Panc1 (cell line): Measurements from ENCODE around the gene SLC3A2. TPM values are rescaled to one million over a fixed set of nuclear protein-coding genes. Genes with fewer than 3 reads are reported as not detected.

Source experiments
- ATAC-seq: fragments of 200-7000 bp; cut with Tn5 transposase; 2 replicates; pipeline ENCODE4 v1.9.1; 2020; ENCODE audit warnings: mild to moderate bottlenecking, moderate library complexity
- BruUV-seq: library from RNA; stranded (reverse); fragments of 400-500 nt; replicated peaks from 2 replicates; lab custom pipeline; 2021; lab: Mats Ljungman, UMichigan
- CTCF ChIA-PET: fragments of 300-600 bp; sonication (Branson Sonifier 250); formaldehyde crosslinking; loops from one replicate; lab custom pipeline; 2022; ENCODE audit warnings: antibody characterized with exemption; lab: Charles Lee
- POLR2A ChIA-PET: fragments of 300-600 bp; sonication (Branson Sonifier 250); formaldehyde crosslinking; loops from one replicate; lab custom pipeline; 2022; ENCODE audit warnings: antibody characterized with exemption; lab: Charles Lee
- DNase-seq: peaks from one replicate; pipeline ENCODE4 v3.0.0-alpha.2; 2010; ENCODE audit warnings: low read depth, low spot score
- H3K27ac ChIP-seq: 2 replicates; pipeline ENCODE4 v1.5.1; 2011; ENCODE audit warnings: mild to moderate bottlenecking, low read length, inconsistent platforms
- H3K27me3 ChIP-seq: fragments of 200-500 bp; sonication (Bioruptor generic); 2 replicates; pipeline ENCODE4 v1.6.0; 2014; ENCODE audit warnings: low read length, inconsistent platforms; ENCODE audit not compliant: control insufficient read depth, insufficient read depth
- H3K36me3 ChIP-seq: fragments of 200-500 bp; sonication (Bioruptor generic); 2 replicates; pipeline ENCODE4 v1.5.1; 2014; ENCODE audit warnings: inconsistent platforms, mild to moderate bottlenecking, low read length, moderate library complexity; ENCODE audit not compliant: control insufficient read depth, insufficient read depth
- H3K4me1 ChIP-seq: 2 replicates; pipeline ENCODE4 v1.5.1; 2011; ENCODE audit warnings: inconsistent platforms, mild to moderate bottlenecking, low read length, moderate library complexity; ENCODE audit not compliant: control insufficient read depth, insufficient read depth
- H3K4me3 ChIP-seq, 2 experiments: 2 replicates each; pipeline ENCODE4 v1.5.1; 2011 to 2012; ENCODE audit warnings: low read depth in 2 of 2, low read length in 2 of 2, mild to moderate bottlenecking in 2 of 2, inconsistent platforms in 1 of 2, moderate library complexity in 1 of 2
- H3K9me3 ChIP-seq: fragments of 200-500 bp; sonication (Bioruptor generic); 2 replicates; pipeline ENCODE4 v1.5.1; 2014; ENCODE audit warnings: low read depth, mild to moderate bottlenecking, inconsistent platforms, low read length, moderate library complexity; ENCODE audit not compliant: control insufficient read depth, insufficient read depth
- POLR2AphosphoS5 ChIP-seq: IDR thresholded peaks from 2 replicates; pipeline ENCODE4 v1.6.1; 2012; ENCODE audit warnings: mild to moderate bottlenecking, low read depth, low read length, moderate library complexity
- REST ChIP-seq, 2 experiments: IDR thresholded peaks; 2 replicates each; pipeline ENCODE4 v1.6.1; 2011 to 2012; ENCODE audit warnings: low read depth in 2 of 2, control low read depth in 1 of 2, low read length in 1 of 2, mild to moderate bottlenecking in 1 of 2, moderate library complexity in 1 of 2; ENCODE audit not compliant: insufficient read depth in 1 of 2
- SIN3A ChIP-seq: IDR thresholded peaks from 2 replicates; pipeline ENCODE4 v1.6.1; 2012; ENCODE audit warnings: low read depth, mild to moderate bottlenecking, low read length, moderate library complexity, borderline replicate concordance; ENCODE audit not compliant: insufficient read depth
- TCF7L2 ChIP-seq: IDR thresholded peaks from 2 replicates; pipeline ENCODE4 v1.6.1; 2011; ENCODE audit warnings: mild to moderate bottlenecking, low read depth, low read length, inconsistent platforms
- in situ Hi-C: cut with HindIII; loops from 2 replicates; pipeline ENCODE4 v1.10.0; 2016; ENCODE audit warnings: low sequenced_read_pairs, low pct_unique_long_range_greater_than_20kb
- intact Hi-C: fragments of 100-400 bp; cut with micrococcal nuclease; formaldehyde crosslinking; loops from one replicate; pipeline ENCODE4 v1.10.0; 2022; ENCODE audit not compliant: unreplicated experiment
- total RNA-seq: library from RNA; stranded (reverse); gene quantifications from one replicate; pipeline ENCODE4 v1.2.1, GENCODE V29; 2021; ENCODE audit not compliant: unreplicated experiment
- TF ChIP-seq, protein P1 (sequence below): fragments of 450-650 bp; IDR thresholded peaks from 2 replicates; pipeline ENCODE4 v1.5.1; 2017; ENCODE audit warnings: mild to moderate bottlenecking

Gene SLC3A2
- total RNA-seq, 1 experiment from 2014 or later = 184 TPM

- in situ Hi-C loops = no loop called here
- H3K27me3 ChIP-seq = 0 out of 2 replicates have a peak, but pooled peaks cover 2% of the 10 kb centered on the region
- ATAC-seq = no peak
- H3K27ac ChIP-seq = no peak overlapping the region
- TF ChIP-seq SIN3A (no peak), TCF7L2 (no peak), POLR2AphosphoS5 (no peak), REST (IDR thresholded peaks at IDR 0.05; ENCODE audit: insufficient read depth in 1 of 2, low read depth in 2 of 2, low read length in 1 of 2) (no peak)
- TF ChIP-seq, protein P1, sequence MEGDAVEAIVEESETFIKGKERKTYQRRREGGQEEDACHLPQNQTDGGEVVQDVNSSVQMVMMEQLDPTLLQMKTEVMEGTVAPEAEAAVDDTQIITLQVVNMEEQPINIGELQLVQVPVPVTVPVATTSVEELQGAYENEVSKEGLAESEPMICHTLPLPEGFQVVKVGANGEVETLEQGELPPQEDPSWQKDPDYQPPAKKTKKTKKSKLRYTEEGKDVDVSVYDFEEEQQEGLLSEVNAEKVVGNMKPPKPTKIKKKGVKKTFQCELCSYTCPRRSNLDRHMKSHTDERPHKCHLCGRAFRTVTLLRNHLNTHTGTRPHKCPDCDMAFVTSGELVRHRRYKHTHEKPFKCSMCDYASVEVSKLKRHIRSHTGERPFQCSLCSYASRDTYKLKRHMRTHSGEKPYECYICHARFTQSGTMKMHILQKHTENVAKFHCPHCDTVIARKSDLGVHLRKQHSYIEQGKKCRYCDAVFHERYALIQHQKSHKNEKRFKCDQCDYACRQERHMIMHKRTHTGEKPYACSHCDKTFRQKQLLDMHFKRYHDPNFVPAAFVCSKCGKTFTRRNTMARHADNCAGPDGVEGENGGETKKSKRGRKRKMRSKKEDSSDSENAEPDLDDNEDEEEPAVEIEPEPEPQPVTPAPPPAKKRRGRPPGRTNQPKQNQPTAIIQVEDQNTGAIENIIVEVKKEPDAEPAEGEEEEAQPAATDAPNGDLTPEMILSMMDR = no peak
- no peak for DNase-seq
- H3K4me1 ChIP-seq = peaks cover 7% of the 10 kb centered on the region; the same call in 1 of the 2 replicates
- BruUV-seq = no TSS peak
- ChIA-PET POLR2A (no interaction called here), CTCF (interaction anchor here (0.5 kb wide), 1 partner anchor 16 kb away, joined by 5 read pairs; no protein-coding TSS in a partner anchor)
- H3K4me3 ChIP-seq = no peak overlapping the region
- no peaks in the 10 kb centered on the region for H3K36me3 ChIP-seq
- intact Hi-C loops = no loop called here
- H3K9me3 ChIP-seq = no peaks in the 10 kb centered on the region
Measured at GRCh38 chr11:62919898-62920640, 39.4 kb downstream of the SLC3A2 start.

DNA sequence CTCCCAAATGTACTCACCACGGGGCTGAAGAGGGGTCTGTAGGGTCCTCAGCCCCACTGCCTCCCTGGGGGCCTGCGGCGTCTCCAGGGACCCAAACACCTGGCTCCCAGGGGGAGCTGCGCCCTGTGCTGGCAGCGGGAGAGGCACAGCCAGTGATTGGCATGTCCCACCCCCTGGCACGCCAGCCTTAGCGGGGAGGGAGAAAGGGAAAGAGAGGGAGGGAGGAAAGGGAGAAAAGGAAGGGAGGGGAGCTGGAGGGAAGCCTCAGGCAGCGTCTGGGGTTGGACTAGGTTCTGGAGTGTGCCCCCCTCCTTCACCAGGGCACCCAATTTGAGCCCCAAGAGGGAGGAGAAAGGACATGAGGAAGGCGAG, 40.5 kb downstream of the SLC3A2 start, which contains the start of gene CHRM1:
TSS of gene CHRM1 (minus strand) at position 163 of the 372 bp plus-strand sequence. CDS start 10,263 bp downstream, outside the sequence.
- no peaks in the 10 kb centered on the region for H3K9me3 ChIP-seq
- intact Hi-C loops = no loop called here
- H3K4me1 ChIP-seq = peaks cover 7% of the 10 kb centered on the region; the same call in 1 of the 2 replicates
- no peak for DNase-seq
- POLR2A ChIA-PET = no interaction called here
- ATAC-seq = peak; percentile 55
- no TSS peak for BruUV-seq
- H3K27me3 ChIP-seq = 0 out of 2 replicates have a peak, but pooled peaks cover 2% of the 10 kb centered on the region
- no peaks in the 10 kb centered on the region for H3K36me3 ChIP-seq
- in situ Hi-C loops = no loop called here
- no peak within 1 kb of the TSS for H3K27ac ChIP-seq
- peak within 1 kb of the TSS in 1 of 2 experiments; percentile 20; a peak in 2 of 4 replicates for H3K4me3 ChIP-seq
- CTCF ChIA-PET = interaction anchor here (1.1 kb wide), 1 partner anchor 103 kb away, joined by 4 read pairs; no protein-coding TSS in a partner anchor
- TF ChIP-seq REST (IDR thresholded peaks at IDR 0.05; ENCODE audit: insufficient read depth in 1 of 2, low read depth in 2 of 2, low read length in 1 of 2) (no peak), SIN3A (no peak), POLR2AphosphoS5 (no peak), TCF7L2 (no peak)
- TF ChIP-seq, protein P1 = no peak
